Medulla oblongata (tissue), 1 donor: Measurements from ENCODE around the gene PTPRN2.

Experiments
- DNase-seq: peaks from one replicate; pipeline ENCODE4 v3.0.0-alpha.2; 2015; ENCODE audit errors: extremely low spot score

PTPRN2 gene

DNA sequence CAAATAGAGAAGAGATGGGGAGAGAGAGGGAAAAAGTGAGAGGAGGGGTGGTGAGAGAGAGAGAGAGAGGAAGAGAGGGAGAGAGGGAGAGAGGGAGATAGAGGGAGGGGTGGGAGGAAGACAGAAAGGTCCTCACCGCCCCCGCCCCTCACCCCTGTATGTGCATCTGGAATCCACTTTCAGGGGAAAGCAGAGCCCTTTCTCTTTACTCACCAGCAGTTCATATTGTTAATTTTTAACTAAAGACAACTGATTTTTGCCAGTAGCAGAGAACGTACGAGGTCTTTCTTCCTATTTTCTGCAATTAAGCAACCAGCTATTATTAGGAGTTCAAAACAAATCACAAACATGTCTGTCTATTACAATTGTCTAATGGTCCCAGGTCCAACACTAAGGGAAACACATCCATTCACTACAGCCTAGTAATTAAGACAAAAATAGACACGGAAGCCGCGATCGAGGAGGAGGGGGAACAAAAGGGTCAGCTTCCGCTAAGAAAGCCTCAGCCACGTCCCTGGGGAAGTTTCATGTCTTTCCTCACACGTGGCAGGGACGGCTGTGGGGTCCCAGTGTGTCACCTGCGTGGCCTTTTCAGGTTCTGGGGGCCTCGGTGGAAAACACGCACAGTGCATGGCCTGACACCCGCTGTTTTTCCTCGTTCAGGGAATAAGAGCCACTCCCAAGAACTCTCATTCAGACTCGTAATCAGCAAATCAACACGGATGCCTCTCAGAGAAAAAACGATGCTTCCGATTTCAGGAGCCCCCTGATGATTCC is 572.0 kb downstream of the PTPRN2 start:
- DNase-seq: no peak

DNA sequence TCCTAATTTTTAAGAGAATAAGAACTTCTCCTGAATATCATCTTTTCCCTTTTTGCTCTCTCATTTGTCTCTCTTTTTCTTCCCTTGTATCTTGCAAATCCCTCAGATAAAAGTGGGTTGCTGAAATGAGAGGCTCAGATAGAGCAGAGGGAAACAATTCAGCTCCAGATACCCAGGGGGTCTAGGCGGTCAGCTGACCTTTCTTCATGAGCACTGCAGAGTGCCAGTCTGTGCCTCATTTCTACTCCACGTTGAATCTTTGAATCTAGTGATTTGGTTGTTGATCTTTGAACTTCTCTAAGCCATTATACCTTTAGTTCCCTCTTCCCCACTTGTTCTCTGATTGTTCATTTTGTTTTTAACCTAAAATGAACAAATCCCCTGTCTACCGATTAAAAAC is 572.6 kb downstream of the PTPRN2 start:
- DNase-seq: no peak

DNA sequence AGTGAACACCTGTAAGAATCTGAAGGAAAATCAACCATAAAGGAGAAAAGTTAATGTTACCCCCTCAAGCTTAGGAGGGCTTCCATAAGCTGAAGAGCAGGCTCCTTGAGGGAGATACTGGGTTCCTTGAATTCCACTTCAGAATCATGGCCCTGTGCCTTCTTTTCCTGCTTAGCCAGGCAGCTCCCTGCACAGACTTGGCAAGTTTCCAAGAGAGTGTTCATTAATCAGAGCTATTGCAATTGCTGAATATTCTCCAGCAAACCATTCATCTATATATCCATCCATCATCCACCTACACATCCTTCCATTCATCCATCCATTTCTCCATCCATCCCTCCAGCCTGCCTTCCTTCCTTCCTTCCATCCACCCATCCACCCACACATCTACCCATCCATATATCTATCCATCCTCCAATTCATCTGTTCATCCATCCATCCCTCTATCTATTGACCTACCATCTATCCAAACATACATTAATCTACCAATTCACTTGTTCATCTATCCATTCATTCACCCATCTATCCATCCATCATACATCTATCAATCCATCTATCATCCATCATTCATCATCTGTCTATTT is 574.4 kb downstream of the PTPRN2 start:
- no peak for DNase-seq

DNA sequence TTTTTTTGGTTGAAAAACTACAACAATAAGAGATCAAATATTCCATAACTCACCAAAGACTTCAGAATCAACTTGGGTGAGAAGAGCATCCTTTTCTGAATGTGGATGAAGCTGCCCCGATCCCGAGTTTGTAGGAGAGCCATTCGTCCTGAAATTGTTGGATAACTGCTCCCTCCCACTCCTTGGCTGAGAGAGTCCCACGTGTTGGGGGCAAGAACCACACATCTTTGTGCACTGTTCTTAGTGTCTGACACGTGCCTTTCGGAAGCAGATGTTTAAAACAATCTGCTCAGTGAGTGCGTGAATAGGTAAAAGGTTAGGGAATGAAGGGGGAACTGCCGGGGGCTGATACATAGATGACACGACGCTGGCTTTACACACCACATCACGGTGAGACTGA is 575.7 kb downstream of the PTPRN2 start:
- DNase-seq: no peak

DNA sequence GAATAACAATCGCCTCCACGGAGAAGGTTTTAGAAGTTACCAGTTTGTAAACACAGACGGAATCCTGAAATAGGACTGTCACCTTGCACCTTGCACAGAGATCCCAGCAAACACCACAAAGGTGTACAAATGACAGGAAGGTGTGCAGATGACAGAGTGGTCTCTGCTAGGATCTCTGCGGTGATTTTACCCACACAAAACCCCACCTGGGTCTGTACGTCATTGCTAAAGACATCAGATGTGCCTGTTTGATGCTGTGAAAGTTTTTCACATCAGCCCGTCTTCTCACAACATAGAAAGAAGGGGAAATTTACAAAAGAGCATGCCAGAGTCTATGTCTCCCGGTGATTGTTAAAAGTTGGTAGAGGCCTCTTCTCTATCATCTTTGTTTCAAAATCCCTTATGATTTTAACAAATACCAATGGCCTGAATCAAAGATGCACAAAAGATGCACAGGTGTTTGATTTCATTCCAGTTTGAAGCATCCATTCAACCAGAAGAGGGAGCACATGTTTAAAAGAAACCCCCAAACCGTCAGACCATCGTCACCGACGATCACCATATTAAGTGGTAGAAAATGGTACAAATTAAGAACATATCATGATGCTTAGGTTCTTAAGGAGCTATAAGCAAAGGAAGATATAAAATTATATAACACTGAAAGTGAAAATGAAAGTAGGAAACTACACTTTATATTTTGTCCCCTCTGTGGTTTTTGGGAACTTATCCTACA is 576.5 kb downstream of the PTPRN2 start:
- DNase-seq: no peak

DNA sequence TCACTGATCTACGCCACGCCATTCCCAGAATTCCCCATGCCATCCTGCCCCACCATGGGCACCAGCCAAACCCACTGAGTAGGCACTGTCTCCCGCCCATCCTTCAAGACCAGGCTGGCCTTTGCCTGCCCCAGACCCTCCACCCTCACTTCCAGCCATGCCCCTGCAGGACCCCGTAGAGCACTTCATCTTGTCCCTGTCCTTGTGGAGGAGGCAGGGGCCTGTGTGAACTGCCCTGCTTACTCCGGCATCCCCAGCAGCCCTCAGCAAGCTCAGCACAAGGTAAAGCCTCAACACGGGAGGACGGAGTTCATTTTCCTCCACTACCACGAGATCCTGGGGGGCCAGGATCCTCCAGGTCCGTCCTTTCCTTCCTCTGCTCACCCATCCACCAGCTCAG is 577.7 kb downstream of the PTPRN2 start:
- DNase-seq: no peak

DNA sequence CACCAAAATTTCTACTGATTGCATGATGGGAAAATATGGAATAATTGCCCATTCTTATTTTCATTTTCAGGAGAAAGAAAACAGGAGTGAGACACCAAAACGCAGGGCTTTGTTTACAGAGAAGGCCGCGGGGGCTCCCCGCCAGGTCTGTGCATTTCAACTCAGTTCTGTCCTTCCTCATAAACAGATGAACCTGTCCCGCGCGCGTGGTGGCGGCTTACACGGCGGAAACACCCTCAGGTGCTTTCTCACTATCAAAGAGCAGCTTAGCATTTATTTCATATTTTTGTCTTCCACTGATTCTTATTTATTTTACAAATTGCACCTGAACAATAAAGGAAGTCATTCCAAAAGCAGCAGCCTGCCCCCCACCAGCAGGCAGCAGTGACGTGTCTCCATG is 579.4 kb downstream of the PTPRN2 start:
- no peak for DNase-seq

DNA sequence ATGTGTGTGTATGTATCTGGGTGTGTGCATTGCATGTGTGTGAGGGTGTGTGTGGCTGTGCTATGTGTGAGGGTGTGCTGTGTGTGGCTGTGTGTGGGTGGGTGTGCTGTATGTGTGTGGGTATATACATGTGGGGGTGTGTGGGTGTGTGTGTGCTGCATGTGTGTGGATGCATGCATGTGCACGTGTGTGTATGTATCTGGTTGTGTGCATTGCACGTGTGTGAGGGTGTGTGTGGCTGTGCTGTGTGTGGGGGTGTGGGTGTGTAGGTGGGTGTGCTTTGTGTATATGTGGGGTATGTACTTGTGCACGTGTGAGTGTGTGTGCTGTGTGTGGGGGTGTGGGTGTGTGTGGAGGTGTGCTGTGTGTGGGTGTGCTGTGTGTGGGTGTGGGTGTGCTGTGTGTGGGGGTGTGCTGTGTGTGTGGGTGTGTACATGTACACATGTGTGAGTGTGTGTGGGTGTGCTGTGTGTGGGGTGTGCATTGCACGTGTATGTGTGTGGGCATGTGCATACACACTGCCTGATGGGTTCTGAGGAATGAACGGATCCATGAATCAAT is 579.8 kb downstream of the PTPRN2 start:
- no peak for DNase-seq

DNA sequence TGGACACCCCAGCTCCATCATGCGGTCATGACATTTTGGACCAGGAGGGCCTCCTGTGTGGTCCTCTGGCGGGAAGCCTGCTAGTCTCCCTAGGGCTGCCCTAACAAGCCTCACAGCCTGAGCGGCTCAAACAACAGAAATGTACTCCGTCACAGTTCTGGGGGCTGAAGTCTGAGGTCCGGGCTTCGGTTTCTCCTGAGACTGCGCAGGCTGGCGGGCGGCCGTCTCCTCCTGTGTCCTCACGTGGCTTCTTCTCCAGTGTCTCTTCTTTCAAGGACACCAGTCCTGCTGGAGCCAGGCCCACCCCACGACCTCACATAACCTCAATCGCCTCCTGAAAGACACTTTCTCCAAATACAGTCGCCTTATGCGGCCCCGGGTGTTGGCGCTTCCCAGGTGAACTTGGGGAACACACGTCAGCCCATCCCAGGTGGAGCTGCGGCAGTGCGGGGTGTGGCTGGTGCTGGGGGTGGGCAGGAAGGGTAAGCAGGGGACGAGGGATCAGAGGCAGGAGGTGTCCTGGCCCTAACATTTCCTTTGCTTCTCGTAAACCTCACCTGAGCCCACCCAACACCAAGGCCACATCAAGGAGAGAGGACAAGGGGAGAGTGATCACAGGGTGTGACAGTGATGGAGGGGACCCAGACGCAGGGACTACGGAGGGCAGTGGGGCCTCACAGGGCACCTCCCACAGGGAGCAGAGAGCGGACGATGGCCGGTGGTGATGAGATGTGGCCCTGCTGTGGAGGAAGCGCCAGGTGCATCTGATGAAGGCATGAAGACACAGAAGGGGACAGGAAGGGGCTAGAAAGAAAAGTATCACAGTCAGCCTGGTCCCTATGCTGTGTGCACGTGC is 580.6 kb downstream of the PTPRN2 start:
- no peak for DNase-seq

DNA sequence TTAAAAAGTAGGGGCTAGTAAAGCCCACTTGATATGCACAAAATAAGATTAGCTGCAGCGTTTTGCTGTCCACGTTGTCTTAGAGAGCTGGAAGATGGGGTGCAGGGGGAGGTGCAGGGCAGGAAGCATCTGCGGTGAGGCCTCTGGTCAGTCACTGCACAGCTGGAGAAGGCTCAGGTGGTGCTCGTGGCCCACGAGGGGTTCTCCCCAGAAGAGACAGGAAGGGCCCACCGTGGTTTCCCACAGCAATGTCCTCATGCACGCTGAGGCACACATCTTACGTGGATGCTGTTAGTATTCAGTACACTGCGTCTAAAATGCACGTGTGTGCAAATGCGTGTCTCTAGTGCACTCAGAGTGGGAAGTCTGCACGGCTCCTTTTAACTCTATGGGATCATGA is 582.1 kb downstream of the PTPRN2 start:
- DNase-seq: no peak

DNA sequence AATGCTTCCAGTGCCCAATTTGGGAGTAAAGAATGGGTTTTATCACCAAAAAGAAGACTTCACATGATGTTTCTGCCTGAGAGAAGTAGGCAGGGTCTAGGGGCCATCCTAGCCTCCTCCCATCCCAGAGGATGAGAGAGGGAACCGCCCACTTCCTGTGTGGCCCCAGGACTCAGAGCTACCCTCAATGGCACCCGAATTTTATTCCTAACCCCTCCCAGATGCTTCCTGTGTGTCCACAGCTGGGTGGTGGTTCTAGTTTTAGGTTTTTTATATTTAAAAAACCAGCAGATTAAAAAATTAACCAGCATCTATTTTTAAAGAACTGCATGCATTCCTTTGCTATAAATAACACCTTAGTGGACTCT is 583.5 kb downstream of the PTPRN2 start:
- no peak for DNase-seq

DNA sequence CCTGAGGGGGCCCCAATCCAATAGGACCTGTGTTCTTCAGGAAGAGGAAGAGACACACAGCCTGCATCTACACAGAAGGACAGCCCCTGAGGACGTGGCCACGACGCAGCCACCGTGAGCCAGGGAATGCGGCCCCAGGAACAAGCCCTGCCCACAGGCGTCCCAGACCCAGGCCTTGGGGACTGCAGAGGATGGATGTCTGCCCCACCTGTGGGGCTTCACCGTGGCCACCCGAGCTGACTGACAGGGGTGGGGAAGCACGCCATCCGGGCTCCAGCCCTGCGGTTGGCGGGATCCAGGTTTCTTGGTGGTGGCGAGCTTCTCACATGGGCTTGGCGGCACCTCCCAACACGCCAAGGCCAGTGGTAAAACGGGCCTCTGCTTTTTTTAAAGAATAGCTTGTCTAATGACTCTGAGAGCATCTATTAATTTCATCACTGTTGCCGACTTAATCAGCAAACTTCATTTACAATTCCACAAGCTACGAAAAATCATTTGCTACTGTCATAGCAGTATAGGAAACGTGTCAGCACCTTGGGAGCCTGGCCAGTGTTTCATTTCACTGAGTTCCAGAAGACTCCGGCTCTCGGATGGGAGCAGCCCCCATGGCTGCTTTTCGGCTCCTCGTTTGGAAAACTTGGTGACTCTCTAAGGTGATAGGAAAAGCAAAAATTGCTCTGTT is 584.0 kb downstream of the PTPRN2 start:
- DNase-seq: no peak

DNA sequence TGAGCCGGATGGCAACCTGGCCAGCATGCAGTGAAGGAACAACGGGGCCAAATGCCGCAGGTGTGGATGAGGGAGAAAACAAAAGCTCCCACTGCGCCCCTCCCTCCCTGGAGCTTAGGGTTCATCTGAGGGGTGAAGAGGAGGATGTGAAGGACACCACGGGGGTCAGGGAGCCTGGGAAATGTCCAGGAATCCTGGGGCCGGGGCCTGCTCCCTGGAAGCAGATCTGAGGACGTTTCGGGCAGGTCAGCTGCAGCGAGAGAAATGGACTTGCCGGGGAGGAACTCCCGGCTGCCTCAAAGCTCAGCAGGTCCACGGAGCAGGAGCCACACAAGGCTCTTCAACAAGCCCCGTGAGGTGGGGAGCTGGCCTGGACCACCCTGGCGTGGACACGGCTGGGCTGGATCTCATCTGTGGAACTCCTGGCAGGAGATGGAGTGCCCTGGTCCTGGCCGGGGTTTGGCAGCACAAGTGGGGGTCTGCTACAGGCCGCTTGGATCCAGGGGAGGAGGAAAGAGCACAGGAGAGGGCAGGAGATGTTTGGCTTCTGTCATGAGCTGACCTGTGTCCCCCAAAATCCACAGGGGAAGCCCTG is 585.0 kb downstream of the PTPRN2 start:
- DNase-seq: no peak

DNA sequence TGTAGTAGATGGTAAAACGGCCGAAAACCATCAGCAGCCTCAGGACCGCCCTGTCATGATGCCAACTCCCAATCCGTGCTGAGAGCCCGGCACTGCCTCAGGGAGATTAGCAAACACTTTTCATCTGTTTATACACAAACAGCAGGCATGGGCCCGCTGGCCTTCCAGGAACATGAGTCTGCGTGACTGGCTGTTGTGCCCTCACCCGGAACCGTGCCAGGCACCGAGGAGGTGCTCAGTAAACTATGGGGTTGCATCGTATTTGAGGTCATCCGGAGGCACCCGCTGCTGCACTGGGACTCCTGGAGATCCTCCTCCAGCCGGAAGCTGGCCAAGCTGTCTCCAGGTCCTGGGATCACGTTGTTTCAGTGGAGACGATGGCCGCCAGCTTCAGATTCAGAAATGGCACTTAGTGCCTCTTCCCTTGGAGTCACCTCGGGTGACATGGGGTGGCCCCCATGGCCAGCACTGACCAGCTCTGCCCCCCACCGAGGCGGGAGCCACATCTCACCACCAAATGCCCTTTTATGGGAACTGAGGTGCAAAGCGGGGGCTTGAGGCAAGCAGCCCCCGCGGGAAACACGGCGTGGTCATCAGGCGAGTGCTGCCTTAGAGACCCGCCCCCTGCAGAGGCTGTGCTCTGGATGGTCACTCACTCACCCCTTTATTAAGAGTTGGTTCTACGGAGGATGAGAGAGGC is 585.9 kb downstream of the PTPRN2 start:
- DNase-seq: no peak

DNA sequence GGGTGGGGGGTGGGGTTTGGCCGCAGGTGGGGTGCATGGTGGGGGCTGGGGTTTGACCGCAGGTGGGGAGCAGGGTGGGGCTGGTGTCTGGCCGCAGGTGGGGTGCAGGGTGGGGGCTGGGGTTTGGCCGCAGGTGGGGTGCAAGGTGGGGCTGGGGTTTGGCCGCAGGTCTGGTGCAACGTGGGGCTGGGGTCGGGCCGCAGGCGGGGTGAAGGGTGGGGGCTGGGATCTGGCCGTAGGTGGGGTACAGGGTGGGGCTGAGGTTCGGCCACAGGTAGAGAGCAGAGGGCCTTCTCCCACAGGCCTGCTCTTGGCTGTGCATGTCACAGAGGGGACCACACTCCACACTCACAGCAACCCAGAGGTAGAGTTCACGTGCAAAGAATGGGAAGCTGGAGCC is 586.6 kb downstream of the PTPRN2 start:
- no peak for DNase-seq

DNA sequence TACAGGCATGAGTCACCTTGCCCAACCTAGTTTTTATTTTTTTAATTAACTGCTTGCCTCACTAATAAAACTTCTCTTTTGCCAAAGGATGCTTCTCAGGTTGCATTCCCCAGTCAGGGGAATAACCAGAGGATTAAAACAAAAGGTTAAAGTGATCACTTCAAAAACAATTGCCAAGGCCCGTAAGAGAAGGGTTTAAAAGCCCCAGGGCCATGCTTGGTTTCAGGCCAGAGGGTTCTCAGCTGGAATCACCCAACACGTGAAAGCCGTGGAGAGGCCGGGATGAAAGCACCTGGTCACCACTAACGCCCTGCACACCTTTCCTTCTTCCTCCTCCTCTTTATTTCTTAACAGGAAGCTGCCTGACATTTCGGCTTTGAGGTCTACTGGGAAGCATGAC is 587.5 kb downstream of the PTPRN2 start:
- DNase-seq: no peak

DNA sequence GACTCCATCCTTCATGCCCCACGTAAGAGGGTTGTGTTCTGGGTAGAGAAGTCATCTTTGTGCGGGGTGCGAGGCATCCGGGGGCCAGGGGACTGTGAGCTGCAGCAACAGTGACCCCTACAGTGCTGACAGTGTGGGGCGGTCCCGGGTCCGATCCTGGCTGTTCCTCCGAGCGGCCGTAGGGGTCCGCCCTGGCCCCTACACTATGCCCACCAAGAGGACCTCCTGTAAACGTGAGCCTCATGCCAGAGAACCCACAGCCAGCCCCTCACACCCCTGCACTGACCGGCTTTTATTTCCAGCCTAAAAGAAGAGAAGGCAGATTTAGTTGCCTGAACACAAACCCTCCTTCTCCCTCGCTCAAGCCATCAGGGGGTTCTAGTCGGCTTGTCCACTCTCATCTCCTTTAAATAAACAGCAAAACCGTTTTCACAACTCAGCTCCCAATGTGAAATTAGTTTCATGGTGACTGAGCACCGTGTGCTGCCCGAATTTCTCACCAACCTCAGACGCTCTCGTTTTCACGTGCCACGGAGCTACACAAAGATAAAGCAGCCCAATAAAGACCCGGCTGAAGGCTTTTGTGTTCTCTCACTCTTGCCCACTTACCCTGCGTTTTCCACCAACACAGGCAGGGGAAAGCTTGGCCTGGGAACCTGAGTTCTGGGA is 588.6 kb downstream of the PTPRN2 start:
- no peak for DNase-seq

DNA sequence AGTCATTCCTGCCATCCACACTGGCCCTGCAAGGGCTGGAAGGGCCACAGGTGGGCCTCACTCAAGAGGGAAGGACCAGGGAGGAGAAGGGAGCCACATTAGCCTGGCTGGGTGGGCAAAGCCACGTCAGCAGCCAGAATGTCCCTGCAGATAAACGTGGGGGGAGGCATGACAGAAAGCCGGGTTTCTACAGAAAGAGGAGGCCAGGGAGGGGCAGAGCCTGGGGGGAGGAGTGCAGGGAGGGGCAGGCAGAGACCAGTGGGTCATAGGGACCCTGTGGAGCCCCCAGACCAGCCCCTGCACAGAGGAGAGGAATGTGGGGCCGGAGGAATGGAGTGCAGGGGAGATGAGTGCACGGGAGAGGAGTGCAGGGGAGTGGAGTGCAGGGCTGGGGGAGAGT is 590.2 kb downstream of the PTPRN2 start:
- no peak for DNase-seq

DNA sequence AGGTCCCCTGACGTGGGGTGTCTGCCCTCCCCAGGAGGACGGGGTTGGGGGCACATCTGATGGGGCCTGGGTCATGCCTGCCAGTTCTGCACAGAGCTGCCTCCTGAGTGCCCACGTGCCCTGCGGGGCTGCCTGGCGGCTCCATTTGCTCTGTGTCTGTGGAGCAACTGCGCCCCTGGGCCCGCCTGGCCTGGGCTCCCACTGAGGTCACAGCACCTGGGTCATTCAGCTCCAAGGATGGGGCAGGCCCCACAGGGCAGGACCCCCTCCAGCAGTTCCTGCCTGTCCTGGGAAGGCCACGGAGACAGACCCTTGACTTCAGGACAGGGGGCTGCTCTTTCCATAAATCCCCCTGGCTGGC is 590.6 kb downstream of the PTPRN2 start:
- no peak for DNase-seq
